Neural cell (in vitro differentiated cells): Measurements from ENCODE around the gene DCAF6. TPM values are rescaled to one million over a fixed set of nuclear protein-coding genes. Genes with fewer than 3 reads are reported as not detected.

Source experiments
- H2AFZ ChIP-seq: fragments of 200-600, 300-800 bp; sonication (generic), shearing (Covaris generic); 2 replicates; pipeline ENCODE4 v1.6.0; 2014; ENCODE audit warnings: low read depth, mild to moderate bottlenecking, antibody characterized with exemption, low read length, moderate library complexity
- H3F3A ChIP-seq: fragments of 200-600 bp; shearing (Covaris generic); 2 replicates; pipeline ENCODE4 v1.6.1; 2016; ENCODE audit warnings: mild to moderate bottlenecking, moderate library complexity, mixed read lengths, antibody characterized with exemption, low read length; ENCODE audit not compliant: insufficient read depth, poor library complexity, severe bottlenecking
- H3K27ac ChIP-seq: fragments of 200-600, 300-800 bp; sonication (generic), shearing (Covaris generic); 2 replicates; pipeline ENCODE4 v1.5.1; 2014; ENCODE audit warnings: mild to moderate bottlenecking, low read length, moderate library complexity
- H3K27me3 ChIP-seq: fragments of 300-800, 200-600 bp; sonication (generic), shearing (Covaris generic); 2 replicates; pipeline ENCODE4 v1.6.0; 2014; ENCODE audit warnings: mild to moderate bottlenecking, low read depth, low read length, moderate library complexity; ENCODE audit not compliant: insufficient read depth
- H3K36me3 ChIP-seq: fragments of 300-800, 200-600 bp; sonication (generic), shearing (Covaris generic); 2 replicates; pipeline ENCODE4 v1.5.1; 2014; ENCODE audit warnings: mild to moderate bottlenecking, antibody characterized with exemption, low read length, moderate library complexity; ENCODE audit not compliant: insufficient read depth
- H3K4me2 ChIP-seq: fragments of 300-800, 200-600 bp; sonication (generic), shearing (Covaris generic); 2 replicates; pipeline ENCODE4 v1.6.0; 2014; ENCODE audit warnings: mild to moderate bottlenecking, low read length
- H3K4me3 ChIP-seq: fragments of 300-800, 200-600 bp; sonication (generic), shearing (Covaris generic); 2 replicates; pipeline ENCODE4 v1.5.1; 2014; ENCODE audit warnings: mild to moderate bottlenecking, low read length, moderate library complexity
- H3K79me2 ChIP-seq: fragments of 200-600 bp; shearing (Covaris generic); replicated peaks from 2 replicates; pipeline ENCODE4 v1.6.0; 2014; ENCODE audit warnings: mild to moderate bottlenecking, low read length, moderate library complexity; ENCODE audit not compliant: insufficient read depth
- H3K9ac ChIP-seq: fragments of 300-800, 200-600 bp; sonication (generic), shearing (Covaris generic); 2 replicates; pipeline ENCODE4 v1.6.1; 2016; ENCODE audit warnings: mild to moderate bottlenecking, low read length, mixed read lengths
- H3K9me2 ChIP-seq: fragments of 200-600 bp; shearing (Covaris generic); 2 replicates; pipeline ENCODE4 v1.6.1; 2016; ENCODE audit warnings: mild to moderate bottlenecking, low read length, mixed read lengths; ENCODE audit not compliant: insufficient read depth
- H3K9me3 ChIP-seq: fragments of 200-600, 300-800 bp; sonication (generic), shearing (Covaris generic); 2 replicates; pipeline ENCODE4 v1.6.1; 2016; ENCODE audit warnings: mild to moderate bottlenecking, mixed run types, low read length, moderate library complexity, mixed read lengths
- H4K20me1 ChIP-seq: fragments of 200-600 bp; shearing (Covaris generic); 2 replicates; pipeline ENCODE4 v1.6.1; 2016; ENCODE audit warnings: mild to moderate bottlenecking, mixed run types; ENCODE audit not compliant: insufficient read depth
- EP300 ChIP-seq: fragments of 450-650 bp; conservative IDR thresholded peaks from 2 replicates; pipeline ENCODE4 v1.6.1; 2014; ENCODE audit warnings: antibody characterized with exemption, mild to moderate bottlenecking, moderate library complexity; ENCODE audit not compliant: poor library complexity, severe bottlenecking
- EZH2 ChIP-seq: fragments of 200-600, 300-800 bp; shearing (Covaris generic), sonication (generic); IDR thresholded peaks from 2 replicates; pipeline ENCODE4 v1.6.1; 2014; ENCODE audit warnings: antibody characterized with exemption, low read length, borderline replicate concordance, mild to moderate bottlenecking; ENCODE audit not compliant: insufficient read depth, poor library complexity, severe bottlenecking
- MXI1 ChIP-seq: fragments of 450-650 bp; conservative IDR thresholded peaks from 2 replicates; pipeline ENCODE4 v1.6.1; 2014; ENCODE audit warnings: antibody characterized with exemption, mild to moderate bottlenecking; ENCODE audit not compliant: poor library complexity, severe bottlenecking
- POLR2AphosphoS5 ChIP-seq: IDR thresholded peaks from 2 replicates; pipeline ENCODE4 v1.6.1; 2012
- RAD21 ChIP-seq: fragments of 450-650 bp; conservative IDR thresholded peaks from 2 replicates; pipeline ENCODE4 v1.6.1; 2014; ENCODE audit warnings: antibody characterized with exemption, mild to moderate bottlenecking, moderate library complexity
- SMC3 ChIP-seq: fragments of 450-650 bp; conservative IDR thresholded peaks from 2 replicates; pipeline ENCODE4 v1.6.1; 2014; ENCODE audit warnings: antibody characterized with exemption, mild to moderate bottlenecking, moderate library complexity; ENCODE audit not compliant: poor library complexity
- TAF1 ChIP-seq: IDR thresholded peaks from 2 replicates; pipeline ENCODE4 v1.6.1; 2012; ENCODE audit warnings: low read depth
- polyA plus RNA-seq: library from polyadenylated mRNA; depleted of rRNA; stranded (reverse); fragments of >200 nt; gene quantifications from 2 replicates; pipeline ENCODE4 v1.2.3, GENCODE V29; 2014
- TF ChIP-seq, protein P1 (sequence below): IDR thresholded peaks from 2 replicates; pipeline ENCODE4 v1.6.1; 2012; ENCODE audit warnings: borderline replicate concordance
- TF ChIP-seq, protein P2 (sequence below): fragments of 450-650 bp; IDR thresholded peaks from 2 replicates; pipeline ENCODE4 v1.5.1; 2014; ENCODE audit warnings: antibody characterized with exemption, mild to moderate bottlenecking, moderate library complexity; ENCODE audit not compliant: poor library complexity, severe bottlenecking

The DCAF6 gene
- polyA plus RNA-seq, 1 donor from 2014 or later: 44.8 TPM

DNA sequence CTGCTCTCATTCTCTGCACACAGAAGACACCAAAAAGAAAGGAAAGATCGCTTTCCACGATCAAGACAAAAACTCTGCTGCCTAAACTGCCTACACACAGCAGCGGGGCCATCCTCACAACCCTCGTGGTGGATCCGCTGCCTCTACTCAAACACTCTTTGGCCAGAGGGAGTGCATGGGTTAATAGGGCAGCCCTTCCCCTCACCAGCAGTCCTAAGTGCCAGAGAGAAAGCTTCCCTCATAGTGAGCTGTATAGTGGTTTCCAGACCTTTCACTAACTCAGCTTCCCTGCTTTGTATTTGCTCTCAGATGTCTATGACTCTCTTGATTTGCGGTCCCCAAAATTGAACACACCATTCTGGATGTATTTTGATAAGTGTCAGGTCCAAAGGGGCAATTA, 169.4 kb downstream of the DCAF6 start:
- no peak overlapping the region for H3K9ac ChIP-seq
- no peaks in the 10 kb centered on the region for H3K9me2 ChIP-seq
- H3K27me3 ChIP-seq: no peaks in the 10 kb centered on the region
- peaks cover 8% of the 10 kb centered on the region for H3K79me2 ChIP-seq
- no peak overlapping the region for H3K4me2 ChIP-seq
- TF ChIP-seq MXI1: no peak
- no peak for TF ChIP-seq POLR2AphosphoS5
- TF ChIP-seq, protein P1, sequence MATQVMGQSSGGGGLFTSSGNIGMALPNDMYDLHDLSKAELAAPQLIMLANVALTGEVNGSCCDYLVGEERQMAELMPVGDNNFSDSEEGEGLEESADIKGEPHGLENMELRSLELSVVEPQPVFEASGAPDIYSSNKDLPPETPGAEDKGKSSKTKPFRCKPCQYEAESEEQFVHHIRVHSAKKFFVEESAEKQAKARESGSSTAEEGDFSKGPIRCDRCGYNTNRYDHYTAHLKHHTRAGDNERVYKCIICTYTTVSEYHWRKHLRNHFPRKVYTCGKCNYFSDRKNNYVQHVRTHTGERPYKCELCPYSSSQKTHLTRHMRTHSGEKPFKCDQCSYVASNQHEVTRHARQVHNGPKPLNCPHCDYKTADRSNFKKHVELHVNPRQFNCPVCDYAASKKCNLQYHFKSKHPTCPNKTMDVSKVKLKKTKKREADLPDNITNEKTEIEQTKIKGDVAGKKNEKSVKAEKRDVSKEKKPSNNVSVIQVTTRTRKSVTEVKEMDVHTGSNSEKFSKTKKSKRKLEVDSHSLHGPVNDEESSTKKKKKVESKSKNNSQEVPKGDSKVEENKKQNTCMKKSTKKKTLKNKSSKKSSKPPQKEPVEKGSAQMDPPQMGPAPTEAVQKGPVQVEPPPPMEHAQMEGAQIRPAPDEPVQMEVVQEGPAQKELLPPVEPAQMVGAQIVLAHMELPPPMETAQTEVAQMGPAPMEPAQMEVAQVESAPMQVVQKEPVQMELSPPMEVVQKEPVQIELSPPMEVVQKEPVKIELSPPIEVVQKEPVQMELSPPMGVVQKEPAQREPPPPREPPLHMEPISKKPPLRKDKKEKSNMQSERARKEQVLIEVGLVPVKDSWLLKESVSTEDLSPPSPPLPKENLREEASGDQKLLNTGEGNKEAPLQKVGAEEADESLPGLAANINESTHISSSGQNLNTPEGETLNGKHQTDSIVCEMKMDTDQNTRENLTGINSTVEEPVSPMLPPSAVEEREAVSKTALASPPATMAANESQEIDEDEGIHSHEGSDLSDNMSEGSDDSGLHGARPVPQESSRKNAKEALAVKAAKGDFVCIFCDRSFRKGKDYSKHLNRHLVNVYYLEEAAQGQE: no peak
- no peak for TF ChIP-seq SMC3
- TF ChIP-seq, protein P2, sequence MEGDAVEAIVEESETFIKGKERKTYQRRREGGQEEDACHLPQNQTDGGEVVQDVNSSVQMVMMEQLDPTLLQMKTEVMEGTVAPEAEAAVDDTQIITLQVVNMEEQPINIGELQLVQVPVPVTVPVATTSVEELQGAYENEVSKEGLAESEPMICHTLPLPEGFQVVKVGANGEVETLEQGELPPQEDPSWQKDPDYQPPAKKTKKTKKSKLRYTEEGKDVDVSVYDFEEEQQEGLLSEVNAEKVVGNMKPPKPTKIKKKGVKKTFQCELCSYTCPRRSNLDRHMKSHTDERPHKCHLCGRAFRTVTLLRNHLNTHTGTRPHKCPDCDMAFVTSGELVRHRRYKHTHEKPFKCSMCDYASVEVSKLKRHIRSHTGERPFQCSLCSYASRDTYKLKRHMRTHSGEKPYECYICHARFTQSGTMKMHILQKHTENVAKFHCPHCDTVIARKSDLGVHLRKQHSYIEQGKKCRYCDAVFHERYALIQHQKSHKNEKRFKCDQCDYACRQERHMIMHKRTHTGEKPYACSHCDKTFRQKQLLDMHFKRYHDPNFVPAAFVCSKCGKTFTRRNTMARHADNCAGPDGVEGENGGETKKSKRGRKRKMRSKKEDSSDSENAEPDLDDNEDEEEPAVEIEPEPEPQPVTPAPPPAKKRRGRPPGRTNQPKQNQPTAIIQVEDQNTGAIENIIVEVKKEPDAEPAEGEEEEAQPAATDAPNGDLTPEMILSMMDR: no peak
- TF ChIP-seq EZH2: no peak
- no peak for TF ChIP-seq TAF1
- TF ChIP-seq RAD21: no peak
- no peak for TF ChIP-seq EP300
- H3K9me3 ChIP-seq: no peaks in the 10 kb centered on the region
- peaks cover 22% of the 10 kb centered on the region for H3K36me3 ChIP-seq
- H3F3A ChIP-seq: no peaks in the 10 kb centered on the region
- H3K4me3 ChIP-seq: no peak overlapping the region
- H3K27ac ChIP-seq: no peak overlapping the region
- no peak overlapping the region for H2AFZ ChIP-seq
- no peaks in the 10 kb centered on the region for H4K20me1 ChIP-seq

DNA sequence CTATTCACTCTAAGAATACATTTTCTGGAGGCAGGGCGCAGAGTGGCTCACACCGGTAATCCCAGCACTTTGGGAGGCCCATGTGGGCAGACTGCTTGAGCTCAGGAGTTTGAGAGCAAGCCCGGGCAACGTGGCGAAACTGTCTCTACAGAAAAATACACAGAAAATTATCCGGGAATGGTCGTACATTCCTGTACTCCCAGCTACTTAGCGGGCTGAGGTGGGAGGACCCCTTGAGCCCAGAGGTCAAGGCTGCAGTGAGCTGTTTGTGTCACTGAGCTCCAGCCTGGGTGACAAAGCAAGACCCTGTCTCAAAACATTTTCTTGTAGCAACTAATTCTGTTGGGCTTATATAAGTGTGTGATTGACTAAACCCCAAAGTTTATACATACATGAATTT, 169.8 kb downstream of the DCAF6 start:
- Histone ChIP-seq H3K79me2 (peaks cover 8% of the 10 kb centered on the region), H3K36me3 (peaks cover 22% of the 10 kb centered on the region), H2AFZ (no peak overlapping the region), H3K27me3 (no peaks in the 10 kb centered on the region), H3K4me3 (no peak overlapping the region), H3K4me2 (no peak overlapping the region), H4K20me1 (no peaks in the 10 kb centered on the region), H3K9me3 (no peaks in the 10 kb centered on the region), H3F3A (no peaks in the 10 kb centered on the region), H3K9me2 (no peaks in the 10 kb centered on the region), H3K9ac (no peak overlapping the region), H3K27ac (no peak overlapping the region)
- TF ChIP-seq, protein P1: no peak
- TF ChIP-seq MXI1 (no peak), TAF1 (no peak), EP300 (no peak), SMC3 (no peak), POLR2AphosphoS5 (no peak), EZH2 (no peak), RAD21 (no peak)
- TF ChIP-seq, protein P2: no peak
